Panc1 (cell line): ENCODE results near the gene OSBPL10.

Experiments used
- POLR2AphosphoS5 ChIP-seq: IDR thresholded peaks from 2 replicates; pipeline ENCODE4 v1.6.1; 2012; ENCODE audit warnings: mild to moderate bottlenecking, low read depth, low read length, moderate library complexity
- TCF7L2 ChIP-seq: IDR thresholded peaks from 2 replicates; pipeline ENCODE4 v1.6.1; 2011; ENCODE audit warnings: mild to moderate bottlenecking, low read depth, low read length, inconsistent platforms
- TF ChIP-seq, protein P1 (sequence below): fragments of 450-650 bp; IDR thresholded peaks from 2 replicates; pipeline ENCODE4 v1.5.1; 2017; ENCODE audit warnings: mild to moderate bottlenecking
- TF ChIP-seq, protein P2 (sequence below), 2 experiments: IDR thresholded peaks; 2 replicates each; pipeline ENCODE4 v1.6.1; 2011 to 2012; ENCODE audit warnings: low read depth in 2 of 2, control low read depth in 1 of 2, low read length in 1 of 2, mild to moderate bottlenecking in 1 of 2, moderate library complexity in 1 of 2; ENCODE audit not compliant: insufficient read depth in 1 of 2

DNA sequence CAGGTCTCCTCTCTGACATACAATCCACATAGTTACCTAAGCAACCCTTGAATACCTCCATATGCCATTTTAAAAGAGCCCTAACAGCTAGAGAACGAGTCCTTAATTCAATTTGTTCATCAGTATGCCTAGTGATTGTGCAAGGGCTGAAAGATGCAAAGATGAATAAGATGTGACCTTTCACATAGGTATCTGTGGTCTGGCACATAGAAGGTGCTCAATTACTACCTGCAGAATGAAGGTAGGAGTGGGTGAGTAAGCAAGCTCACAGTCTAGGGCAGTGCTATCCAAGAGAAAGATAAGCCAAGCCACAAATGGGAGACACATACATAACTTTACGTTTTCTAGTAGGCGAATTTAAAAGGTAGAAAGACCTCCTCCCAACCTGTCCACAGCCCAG, 157.9 kb downstream of the OSBPL10 start:
- TF ChIP-seq, protein P1, sequence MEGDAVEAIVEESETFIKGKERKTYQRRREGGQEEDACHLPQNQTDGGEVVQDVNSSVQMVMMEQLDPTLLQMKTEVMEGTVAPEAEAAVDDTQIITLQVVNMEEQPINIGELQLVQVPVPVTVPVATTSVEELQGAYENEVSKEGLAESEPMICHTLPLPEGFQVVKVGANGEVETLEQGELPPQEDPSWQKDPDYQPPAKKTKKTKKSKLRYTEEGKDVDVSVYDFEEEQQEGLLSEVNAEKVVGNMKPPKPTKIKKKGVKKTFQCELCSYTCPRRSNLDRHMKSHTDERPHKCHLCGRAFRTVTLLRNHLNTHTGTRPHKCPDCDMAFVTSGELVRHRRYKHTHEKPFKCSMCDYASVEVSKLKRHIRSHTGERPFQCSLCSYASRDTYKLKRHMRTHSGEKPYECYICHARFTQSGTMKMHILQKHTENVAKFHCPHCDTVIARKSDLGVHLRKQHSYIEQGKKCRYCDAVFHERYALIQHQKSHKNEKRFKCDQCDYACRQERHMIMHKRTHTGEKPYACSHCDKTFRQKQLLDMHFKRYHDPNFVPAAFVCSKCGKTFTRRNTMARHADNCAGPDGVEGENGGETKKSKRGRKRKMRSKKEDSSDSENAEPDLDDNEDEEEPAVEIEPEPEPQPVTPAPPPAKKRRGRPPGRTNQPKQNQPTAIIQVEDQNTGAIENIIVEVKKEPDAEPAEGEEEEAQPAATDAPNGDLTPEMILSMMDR = no peak
- TF ChIP-seq POLR2AphosphoS5 (no peak), TCF7L2 (no peak)
- TF ChIP-seq, protein P2, sequence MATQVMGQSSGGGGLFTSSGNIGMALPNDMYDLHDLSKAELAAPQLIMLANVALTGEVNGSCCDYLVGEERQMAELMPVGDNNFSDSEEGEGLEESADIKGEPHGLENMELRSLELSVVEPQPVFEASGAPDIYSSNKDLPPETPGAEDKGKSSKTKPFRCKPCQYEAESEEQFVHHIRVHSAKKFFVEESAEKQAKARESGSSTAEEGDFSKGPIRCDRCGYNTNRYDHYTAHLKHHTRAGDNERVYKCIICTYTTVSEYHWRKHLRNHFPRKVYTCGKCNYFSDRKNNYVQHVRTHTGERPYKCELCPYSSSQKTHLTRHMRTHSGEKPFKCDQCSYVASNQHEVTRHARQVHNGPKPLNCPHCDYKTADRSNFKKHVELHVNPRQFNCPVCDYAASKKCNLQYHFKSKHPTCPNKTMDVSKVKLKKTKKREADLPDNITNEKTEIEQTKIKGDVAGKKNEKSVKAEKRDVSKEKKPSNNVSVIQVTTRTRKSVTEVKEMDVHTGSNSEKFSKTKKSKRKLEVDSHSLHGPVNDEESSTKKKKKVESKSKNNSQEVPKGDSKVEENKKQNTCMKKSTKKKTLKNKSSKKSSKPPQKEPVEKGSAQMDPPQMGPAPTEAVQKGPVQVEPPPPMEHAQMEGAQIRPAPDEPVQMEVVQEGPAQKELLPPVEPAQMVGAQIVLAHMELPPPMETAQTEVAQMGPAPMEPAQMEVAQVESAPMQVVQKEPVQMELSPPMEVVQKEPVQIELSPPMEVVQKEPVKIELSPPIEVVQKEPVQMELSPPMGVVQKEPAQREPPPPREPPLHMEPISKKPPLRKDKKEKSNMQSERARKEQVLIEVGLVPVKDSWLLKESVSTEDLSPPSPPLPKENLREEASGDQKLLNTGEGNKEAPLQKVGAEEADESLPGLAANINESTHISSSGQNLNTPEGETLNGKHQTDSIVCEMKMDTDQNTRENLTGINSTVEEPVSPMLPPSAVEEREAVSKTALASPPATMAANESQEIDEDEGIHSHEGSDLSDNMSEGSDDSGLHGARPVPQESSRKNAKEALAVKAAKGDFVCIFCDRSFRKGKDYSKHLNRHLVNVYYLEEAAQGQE (IDR thresholded peaks at IDR 0.05; ENCODE audit: insufficient read depth in 1 of 2, low read depth in 2 of 2, low read length in 1 of 2) = no peak
